ENCODE data around the gene UNC13C. TPM values are rescaled to one million over a fixed set of nuclear protein-coding genes. Genes with fewer than 3 reads are reported as not detected.

UNC13C gene
- total RNA-seq, 1 donor from 2014 or later, result not detected

DNA sequence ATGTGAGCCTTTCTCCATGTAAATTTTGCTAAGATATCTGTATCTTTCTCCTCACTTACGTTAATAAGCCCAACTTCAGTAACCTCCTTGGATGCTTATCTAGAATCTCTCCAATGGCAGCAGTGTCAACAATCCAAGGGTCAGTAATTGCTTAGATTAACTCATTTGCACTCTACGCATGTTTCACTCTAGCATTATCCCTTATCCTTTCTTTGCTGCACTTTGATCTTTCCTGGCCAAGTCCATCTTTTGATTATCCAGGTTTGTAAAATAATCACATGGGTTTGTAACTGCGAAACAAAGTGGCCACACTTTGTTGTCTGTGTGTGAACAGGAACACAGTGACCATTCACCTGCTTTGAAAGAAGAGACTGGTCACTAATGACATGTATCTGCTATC, 640.9 kb downstream of the UNC13C start:
- intact Hi-C loops (cut with micrococcal nuclease), result no loop called here

DNA sequence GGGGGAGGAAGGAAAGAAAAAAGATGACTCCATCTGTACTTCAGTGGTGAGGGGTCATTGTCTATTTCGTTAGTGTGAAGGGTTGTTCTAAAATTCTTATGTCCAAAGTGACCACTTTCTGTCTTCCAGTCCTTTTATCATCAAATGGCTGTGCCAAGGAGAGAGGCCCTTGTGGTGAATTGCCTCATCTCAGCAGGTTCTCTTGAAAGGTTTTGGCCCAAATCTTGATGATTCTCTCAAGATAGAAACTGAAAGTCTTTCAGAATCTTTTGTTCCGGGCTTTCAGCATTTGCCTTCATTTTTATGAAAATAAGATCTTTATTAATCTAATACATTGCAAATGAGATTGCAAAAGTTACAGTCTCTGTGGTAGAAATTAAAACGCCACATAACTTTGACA, 642.7 kb downstream of the UNC13C start:
- intact Hi-C loops (cut with micrococcal nuclease), result no loop called here

DNA sequence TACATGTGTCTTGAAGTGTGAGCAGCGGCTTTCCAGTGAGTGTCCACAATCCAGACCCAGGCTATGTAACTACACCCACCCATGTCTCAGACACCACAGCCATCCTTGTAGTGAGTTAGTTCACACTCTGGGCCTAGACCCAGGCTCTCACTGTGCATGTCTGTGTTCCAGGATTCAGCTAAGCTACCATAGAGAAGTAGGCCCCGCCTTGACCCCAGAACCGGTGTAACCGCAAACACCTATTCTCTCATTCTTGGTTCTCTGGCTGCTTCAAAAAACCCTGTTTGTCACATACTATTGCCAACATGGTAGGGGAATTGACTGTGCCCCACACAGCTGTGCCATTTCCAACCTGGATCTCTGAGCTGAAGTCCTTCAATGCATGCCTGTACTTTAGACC, 657.9 kb downstream of the UNC13C start:
- intact Hi-C loops (cut with micrococcal nuclease), result no loop called here

DNA sequence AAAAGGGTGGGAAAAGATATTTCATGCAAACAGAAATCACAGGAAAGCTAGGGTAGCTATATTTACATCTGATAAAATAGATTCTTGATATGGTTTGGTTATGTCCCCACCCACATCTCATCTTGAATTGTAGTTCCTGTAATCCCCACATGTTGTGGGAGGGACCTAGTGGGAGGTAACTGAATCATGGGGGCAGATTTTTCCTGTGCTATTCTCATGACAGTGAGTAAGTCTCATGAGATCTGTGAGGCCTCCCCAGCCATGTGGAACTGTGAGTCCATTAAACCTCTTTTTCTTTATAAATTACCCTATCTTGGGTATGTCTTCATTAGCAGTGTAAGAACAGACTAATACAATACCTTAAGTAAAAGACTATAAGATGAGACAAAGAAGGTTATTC, 660.4 kb downstream of the UNC13C start:
- intact Hi-C loops (cut with micrococcal nuclease), result no loop called here

DNA sequence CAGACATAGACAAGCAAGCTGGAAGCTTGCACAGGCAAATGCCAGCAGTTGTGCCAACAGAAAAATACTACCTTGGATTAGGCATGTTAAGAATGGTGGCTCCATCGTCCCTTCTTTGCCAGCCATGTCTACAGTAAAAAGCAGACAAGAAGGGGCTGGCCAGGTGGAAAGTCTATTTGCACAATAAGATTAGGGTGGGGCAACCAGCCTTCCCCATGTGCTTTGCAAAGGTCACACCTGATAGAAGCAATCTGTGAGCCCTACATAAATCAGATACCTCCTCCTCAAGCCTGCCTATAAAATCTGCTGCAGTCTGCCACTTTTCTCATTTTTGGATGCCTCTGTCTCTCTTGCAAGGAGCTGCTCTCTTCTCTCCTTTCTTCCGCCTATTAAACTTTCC, 662.6 kb downstream of the UNC13C start:
- intact Hi-C loops (cut with micrococcal nuclease), result no loop called here

DNA sequence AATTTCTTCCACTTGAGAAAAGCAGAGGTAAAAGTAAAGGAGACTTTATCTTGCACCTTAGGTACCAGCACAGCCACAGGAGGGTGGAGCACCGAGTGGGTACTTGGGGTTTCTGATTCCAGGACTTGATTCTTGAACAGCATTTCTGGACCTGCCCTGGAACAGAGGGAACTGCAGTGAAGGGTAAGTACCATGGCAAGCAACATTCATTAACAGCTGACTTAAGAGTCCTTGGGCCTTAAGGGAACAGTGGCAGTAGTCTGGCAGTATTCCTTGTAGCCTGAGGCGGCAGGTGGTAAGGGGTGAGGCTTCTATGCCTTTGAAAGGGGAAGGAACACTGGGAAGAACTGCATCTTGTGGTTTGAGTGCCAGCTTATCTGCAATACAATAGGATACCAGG, 666.6 kb downstream of the UNC13C start:
- intact Hi-C loops (cut with micrococcal nuclease), result no loop called here

DNA sequence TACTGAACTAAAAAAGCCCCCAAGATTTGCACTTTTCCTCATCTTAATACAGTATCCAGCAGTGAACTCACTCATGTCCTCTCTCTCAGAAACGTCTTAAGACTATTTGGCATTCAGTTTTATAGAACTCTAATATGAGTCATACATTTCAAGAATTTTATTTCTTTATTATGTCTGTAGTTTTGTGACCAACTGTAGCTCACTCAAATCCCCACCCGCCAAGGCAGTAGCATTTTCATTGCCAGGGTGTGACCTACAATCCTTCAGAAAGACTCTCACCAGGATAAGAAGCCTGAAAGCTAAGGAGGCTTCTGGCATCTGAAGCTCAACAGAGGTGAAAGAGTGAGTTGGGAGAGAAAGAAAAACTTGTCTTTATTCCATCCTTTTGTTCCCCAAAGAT, 681.4 kb downstream of the UNC13C start:
- intact Hi-C loops (cut with micrococcal nuclease), result no loop called here

DNA sequence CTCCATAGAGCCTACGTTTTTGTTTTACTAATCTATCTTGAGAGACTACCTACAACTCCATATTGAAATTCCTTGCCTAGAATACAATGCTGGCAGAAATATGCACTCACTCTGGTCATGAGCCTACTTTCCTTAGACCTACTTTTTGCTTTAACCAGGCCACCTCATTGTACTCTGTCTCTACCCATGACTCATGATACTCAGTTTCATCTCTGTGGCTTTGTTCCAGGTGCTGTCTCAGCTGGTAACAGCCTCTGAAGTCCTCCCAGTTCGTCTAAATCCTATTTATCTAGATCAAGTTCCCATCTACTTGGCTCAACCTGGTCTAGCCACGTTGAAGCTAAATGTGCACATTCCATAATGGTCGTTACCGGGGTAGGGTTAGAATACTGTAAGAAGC, 682.1 kb downstream of the UNC13C start:
- intact Hi-C loops (cut with micrococcal nuclease), result no loop called here

DNA sequence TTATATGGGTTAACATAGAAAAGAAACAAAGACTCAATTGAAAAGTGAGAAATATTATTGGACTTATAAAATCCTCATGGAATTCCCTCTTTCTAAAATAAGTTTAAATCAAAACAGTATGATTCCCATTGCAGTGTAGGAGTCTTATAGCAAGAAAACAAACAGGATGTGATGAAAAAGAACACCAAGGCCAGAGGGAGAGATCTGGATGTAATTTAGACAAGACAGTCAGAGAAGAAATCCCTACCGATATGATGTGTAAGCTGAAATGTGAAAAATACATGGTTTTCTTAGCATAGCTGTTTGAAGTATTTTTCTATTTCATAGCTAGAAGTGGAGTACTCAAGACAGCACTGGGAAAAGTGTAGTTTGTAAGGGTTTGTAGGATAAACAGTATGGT, 697.0 kb downstream of the UNC13C start:
- intact Hi-C loops (cut with micrococcal nuclease), result no loop called here

DNA sequence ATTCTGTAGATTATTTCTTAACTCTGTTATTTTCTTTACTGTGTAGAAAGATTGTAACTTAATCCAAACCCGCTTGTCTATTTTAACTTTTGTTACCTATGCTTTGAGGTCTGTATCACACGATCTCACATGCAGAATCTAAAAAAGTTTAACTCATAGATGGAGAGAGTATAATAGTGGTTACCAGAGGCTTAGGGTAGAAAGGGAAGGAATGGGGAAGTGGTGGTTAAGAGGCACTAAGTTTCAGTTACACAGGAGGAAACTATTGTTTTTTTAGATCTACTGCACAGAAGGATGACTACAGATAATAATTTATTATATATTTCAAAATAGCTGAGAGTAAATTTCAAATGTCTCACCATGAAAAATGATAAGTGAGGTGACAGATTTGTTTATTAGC, 703.3 kb downstream of the UNC13C start:
- intact Hi-C loops (cut with micrococcal nuclease), result no loop called here

Other genes starting within 250 kb of the UNC13C start
- not detected in 2 replicates for gene WDR72, start 218.8 kb upstream of the UNC13C start, total RNA-seq

All from T-helper 1 cell treated with Interleukin-12 subunit alpha and Interleukin-12 subunit beta and Interleukin-4 antibody, amounts not matched to agents 30 ng/mL and 1 ng/mL, for 36 hours (primary cell).